ENCODE results near the gene PRKAG1.

- no peak for TF ChIP-seq CTCF (IDR thresholded peaks at IDR 0.05)
- TF ChIP-seq POLR2AphosphoS5 (IDR thresholded peaks at IDR 0.05) = no peak
- TF ChIP-seq POLR2A (IDR thresholded peaks at IDR 0.05) = no peak
These were observed 28.0 kb downstream of the PRKAG1 start for GRCh38 chr12:48990552-48990951.
